Stimulated activated CD4-positive, alpha-beta T cell treated with anti-CD3 and anti-CD28 coated beads, Interleukin-1b, Interleukin-23, amount 100 ng/mL, for 4 hours (primary cell): Measurements from ENCODE around the gene AFG1L.
A peak's percentile ranks its signal among the peaks of the same experiment; 100 is the strongest.
"Not testable (repeated sequence)": the region's sequence is repeated elsewhere in the genome, so short reads cannot be mapped to it uniquely, and the experiment has no call there.

Experiments
- DNase-seq, 2 donors: peaks; one replicate each; pipeline ENCODE4 v3.0.0-alpha.2; 2020; ENCODE audit warnings: low read depth in 2 of 2

AFG1L gene

GRCh38 chr6:108518714-108519576, 224.1 kb downstream of the AFG1L start:
- DNase-seq, result no peak

DNA sequence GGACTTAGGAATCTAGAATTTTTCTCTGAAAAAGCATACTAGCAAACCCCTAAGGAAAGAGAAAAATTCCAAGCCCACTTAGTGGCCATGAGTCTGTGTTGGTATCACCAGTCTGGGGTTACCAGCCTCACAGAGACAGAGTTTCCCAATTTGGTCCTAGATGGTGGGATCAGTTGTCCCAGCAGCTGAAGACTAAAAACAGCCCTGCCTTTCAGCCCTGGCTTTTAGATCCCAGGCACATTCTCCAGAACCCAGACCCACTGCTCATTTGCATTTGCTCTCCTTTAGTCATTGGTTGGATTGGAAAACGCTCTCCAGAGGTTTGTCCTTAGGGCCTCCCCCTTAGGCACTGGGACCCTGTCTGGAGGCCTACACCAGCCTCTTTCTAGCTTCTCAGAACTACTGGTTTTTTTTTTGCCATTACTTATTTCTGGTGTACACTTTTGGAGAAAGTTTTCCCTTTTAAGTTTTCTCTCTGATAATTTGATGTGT, 226.8 kb downstream of the AFG1L start:
- no peak for DNase-seq

GRCh38 chr6:108523697-108524096, 228.8 kb downstream of the AFG1L start:
- no peak for DNase-seq

- DNase-seq, result no peak
Observed at GRCh38 chr6:108524528-108525248, 229.8 kb downstream of the AFG1L start.

DNA sequence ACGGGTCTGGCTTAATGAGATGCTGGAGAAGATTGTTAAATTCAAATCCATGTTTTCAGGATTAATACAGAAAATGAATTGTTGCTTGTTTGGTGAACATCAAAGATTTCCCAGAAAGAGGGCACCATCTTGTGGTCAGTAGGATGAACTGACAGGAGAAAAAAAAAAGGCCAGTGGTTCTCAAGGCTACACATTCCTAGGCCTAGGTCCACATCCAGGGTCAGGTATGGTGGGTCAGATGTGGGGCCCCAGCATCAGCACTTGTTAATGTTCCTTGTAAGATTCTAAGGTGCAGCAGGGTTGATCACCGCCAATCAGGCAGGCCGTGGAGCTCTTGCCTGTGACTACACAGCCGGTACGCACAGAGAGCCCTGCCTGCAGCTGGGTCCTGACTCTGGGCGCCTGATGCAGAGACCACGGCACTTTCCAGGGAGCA, 231.9 kb downstream of the AFG1L start:
- DNase-seq, result no peak

GRCh38 chr6:108528878-108529277, 234.0 kb downstream of the AFG1L start:
- no peak for DNase-seq

DNA sequence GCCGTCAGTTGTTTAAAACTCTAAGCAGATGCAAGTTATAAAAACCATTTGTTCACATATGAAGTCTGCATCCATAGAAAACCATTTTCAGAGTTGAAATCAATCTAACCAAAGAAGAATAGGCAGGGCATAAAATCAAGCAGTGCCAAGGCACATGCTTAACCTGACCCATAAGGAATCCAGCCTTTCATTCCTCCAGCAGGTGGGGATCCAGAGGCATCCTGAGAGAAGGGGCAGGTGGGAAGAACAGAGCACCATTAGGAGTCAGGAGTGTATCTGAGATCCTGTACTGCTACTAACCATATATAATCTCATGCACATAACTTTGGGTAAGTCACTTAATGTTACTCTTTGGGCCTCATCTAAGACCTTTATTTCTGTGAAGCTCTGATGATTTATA, 236.5 kb downstream of the AFG1L start:
- no peak for DNase-seq

DNA sequence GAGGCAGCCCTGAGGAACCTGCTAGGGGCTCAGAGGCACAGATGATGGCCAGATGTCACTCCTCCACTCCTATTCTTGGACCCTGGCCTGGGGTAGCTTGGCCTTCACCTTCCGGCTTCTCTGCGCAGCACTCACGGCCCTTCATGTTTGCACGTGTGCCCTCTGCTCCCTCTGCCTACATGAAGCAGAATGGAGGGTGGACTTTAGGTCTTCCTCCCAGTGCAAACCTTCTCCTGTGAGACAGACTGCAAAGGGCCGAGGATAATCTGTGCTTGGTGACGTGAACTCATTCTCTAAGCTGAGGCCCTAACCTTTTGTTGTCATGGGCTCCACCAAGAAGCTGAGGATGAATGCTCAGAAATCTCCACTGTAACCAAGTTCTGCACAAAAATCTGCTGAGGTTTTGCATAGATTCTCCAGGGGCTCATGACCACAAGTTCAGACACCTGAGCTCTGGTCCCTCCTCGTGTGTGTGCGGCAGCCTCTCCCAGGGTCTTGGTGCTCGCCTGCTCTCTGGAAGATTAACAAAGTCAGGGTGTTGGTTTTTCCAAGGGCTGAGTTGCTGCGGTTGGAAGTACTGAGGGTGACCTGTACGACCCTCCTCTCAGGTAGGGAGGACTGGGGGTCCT, 240.4 kb downstream of the AFG1L start:
- DNase-seq, result no peak

- not testable (repeated sequence) for DNase-seq
Observed at GRCh38 chr6:108535920-108536535, 241.2 kb downstream of the AFG1L start.

- DNase-seq, result peak; percentile 46 to 55
Observed at GRCh38 chr6:108541843-108542759, 247.2 kb downstream of the AFG1L start.

DNA sequence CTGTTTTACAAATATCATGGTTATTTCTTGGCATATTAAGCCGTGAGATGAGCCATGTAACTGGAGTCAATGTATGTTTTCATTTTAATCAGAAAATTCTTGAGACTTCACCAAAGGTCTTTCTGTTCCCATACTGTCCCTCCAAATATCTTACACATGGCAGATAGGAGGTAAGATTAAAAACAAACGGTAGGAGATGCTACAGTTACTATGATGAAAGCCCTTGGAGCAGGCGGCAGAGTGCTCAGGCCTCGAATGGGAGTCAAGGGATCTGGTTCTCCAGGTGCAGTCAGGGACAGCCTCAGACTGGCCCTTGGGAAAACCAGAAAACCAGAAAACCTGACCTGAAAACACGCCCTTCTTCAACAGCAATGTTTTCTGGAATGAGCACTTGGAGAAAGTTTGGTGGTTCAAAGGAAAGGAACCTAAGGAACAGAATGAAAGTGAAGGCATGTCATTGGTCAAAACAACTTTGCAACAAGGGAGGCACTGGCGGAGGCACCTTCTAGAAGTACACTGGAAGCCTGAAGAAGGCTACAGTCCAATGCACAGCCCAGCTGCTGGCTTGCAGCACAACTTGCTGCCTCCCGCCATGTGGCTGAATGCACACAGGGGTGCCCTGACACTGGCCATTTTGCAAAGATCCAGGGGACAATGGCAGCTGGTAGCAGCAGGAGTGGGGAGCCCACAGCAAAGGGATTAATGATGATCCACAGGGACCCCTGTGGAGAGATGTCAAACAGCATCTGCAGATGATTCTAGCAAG, 248.5 kb downstream of the AFG1L start:
- no peak for DNase-seq

DNA sequence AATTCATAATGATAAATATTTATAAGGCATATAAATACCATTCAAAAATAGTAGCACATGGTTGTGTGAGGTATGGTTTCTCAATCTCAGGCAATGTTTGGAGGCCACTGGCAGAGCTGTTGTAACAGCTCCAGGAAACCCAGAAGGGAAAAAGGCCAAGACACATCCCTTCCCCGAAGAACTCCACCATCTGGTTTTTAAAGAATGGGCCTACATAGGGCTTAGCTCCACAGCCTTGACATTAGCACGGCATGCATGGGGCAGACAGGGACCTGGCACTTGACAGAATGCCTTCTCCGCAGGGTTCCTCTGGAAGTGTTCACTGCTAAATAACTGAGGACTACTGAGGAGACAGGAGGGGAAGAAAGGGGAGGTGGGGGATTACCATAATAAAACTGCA, 249.8 kb downstream of the AFG1L start:
- DNase-seq, result no peak

DNA sequence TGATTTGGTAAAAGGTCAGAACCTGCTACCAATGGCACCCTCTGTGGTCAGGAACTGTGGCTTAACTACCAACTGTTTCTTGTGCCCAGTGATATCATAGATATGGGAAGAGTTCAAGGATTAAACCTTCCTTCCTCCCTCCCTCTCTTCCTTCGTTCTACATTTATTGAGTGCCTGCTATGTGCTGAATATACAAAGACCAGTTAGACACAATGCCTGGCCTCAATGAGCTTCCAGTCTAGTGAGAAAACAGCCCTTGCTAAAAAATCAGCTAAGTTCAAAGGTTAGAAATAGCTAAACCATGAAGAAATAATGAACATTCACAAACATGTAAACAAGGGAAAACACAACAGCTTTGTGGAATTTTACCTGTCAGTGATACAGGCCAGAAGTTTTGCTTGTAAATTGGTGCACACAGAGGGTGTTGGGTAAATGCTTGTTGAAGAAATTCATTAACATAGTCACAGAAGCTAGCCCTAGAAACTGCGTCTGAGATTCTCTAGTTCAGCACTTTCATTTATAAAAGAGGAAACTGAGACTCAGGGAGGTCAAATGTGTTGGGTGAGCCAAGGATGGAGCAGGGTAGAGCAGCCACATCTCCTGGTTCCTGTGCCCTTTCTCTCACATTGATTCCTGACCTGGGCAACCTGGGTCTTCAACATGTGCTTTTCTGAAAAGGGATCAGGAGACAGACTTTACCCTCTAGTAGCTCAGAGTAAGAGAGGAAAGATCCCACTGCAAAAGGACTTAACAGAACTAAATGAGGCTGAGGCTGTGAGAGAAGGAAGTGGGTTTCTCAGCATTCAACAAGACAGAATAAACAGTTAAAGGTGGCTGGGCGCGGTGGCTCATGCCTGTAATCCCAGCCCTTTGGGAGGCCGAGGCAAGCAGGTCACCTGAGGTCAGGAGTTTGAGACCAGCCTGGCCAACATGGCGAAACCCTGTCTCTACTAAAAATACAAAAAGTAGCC, 251.5 kb downstream of the AFG1L start:
- DNase-seq, result no peak

DNA sequence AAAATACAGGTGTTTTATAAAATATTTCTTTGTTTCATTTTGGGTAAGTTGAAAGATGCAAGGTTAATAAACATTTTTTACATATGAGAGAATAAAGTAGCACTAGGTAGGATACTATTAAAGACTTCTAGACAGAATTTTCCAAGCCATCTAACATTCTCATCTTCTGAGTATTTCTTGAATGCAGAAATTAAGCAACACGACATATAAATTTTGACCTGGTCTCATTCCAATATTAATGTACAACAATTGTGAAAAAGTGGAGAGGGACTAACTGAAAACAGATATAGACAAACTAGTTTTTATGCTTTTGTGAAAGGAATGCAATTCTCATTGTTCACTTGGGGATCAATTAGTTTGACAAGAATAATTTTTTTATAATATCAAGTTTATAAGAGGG, 254.4 kb downstream of the AFG1L start:
- no peak for DNase-seq

DNA sequence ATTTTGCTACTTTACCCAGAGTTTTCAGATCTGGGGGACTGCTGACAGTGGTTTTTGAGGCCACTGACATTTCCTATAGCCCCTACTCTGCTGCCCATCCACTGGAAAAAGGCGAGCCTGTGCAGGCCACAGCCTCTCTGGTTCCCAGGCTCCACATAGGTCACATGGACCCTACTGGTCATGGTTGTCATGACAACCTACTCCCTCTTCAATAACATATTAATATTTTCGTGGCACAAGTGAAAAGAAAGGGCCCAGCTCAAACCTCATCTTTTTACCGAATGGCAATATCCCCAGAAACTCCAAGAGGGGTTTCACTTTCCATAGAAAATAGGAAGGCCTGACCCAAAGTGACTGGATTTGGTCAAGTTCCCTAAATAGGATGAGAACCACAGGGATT, 254.9 kb downstream of the AFG1L start:
- DNase-seq, result no peak

DNA sequence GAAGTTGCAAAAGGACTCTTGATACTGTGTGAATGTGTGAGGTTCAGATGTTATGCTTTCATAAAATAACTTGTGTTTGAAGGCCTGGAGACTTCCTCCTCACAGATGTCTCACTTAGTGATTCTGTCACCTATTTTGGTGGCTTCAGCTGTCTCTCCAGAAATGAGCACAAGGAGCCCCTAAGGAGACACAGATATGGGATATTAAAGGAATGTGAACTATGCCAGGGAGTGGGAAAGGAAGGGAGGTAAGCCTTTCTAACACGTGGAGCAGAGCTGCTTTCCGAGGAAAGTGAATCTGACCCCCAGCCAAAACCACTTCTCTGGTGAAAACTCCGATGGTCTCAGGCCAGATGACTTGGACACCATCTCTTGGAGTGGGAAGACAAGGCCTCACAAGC, 255.4 kb downstream of the AFG1L start:
- DNase-seq, result no peak

DNA sequence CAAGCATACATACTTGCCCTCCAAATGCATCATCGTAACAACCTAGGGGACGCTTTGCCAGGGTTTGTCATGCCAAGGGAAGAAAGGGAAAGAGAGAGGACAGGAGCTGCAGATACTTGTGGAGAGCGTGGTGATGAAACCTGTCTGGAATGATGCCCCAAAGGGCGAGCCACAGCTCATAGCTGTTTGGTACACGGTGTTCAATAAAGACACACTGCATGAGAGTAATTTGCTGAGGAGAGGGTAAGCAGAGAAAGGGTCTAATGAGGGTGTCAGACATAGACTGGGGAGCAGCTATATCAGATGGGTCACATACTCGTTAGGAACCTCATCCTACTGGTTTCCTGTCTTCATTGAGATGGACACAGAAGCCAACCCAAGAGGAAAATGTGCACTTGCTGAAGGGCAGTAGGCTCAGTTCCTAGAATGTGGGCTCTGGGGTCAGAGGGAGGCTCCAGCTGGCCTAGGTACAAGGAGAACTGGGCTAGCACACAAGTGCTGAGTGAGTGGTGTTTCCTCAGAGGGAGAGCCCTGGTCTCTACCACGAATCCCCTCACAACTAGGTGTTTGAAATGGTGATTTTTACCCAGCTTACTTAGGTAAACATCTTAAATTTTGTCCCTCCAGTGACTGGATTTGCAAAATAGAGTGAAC, 260.7 kb downstream of the AFG1L start:
- no peak for DNase-seq

DNA sequence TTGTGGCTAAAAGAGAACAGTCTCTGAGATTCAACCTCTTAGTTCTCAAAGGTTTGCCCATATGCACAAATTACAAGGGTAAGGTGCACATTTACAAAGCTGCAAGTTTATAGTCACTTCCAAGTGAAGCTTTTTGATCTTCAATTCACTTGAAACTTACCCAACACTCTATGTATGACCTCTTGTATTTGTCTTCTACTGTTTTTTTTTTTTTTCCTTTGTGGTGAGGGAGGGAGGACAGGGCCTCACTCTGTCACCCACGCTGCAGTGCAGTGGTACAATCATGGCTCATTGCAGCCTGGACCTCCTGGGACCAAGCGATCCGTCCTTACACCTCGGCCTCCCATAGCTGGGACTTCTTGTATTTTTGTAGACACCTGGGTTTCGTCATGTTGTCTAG, 261.4 kb downstream of the AFG1L start:
- DNase-seq, result no peak
